Panc1 (cell line): ENCODE results near the gene PCGF1. TPM values are rescaled to one million over a fixed set of nuclear protein-coding genes. Genes with fewer than 3 reads are reported as not detected.
"Not testable (repeated sequence)": the region's sequence is repeated elsewhere in the genome, so short reads cannot be mapped to it uniquely, and the experiment has no call there.

ENCODE experiments used
- ATAC-seq: fragments of 200-7000 bp; cut with Tn5 transposase; 2 replicates; pipeline ENCODE4 v1.9.1; 2020; ENCODE audit warnings: mild to moderate bottlenecking, moderate library complexity
- BruUV-seq: library from RNA; stranded (reverse); fragments of 400-500 nt; replicated peaks from 2 replicates; lab custom pipeline; 2021; lab: Mats Ljungman, UMichigan
- CTCF ChIA-PET: fragments of 300-600 bp; sonication (Branson Sonifier 250); formaldehyde crosslinking; loops from one replicate; lab custom pipeline; 2022; ENCODE audit warnings: antibody characterized with exemption; lab: Charles Lee
- POLR2A ChIA-PET: fragments of 300-600 bp; sonication (Branson Sonifier 250); formaldehyde crosslinking; loops from one replicate; lab custom pipeline; 2022; ENCODE audit warnings: antibody characterized with exemption; lab: Charles Lee
- DNase-seq: peaks from one replicate; pipeline ENCODE4 v3.0.0-alpha.2; 2010; ENCODE audit warnings: low read depth, low spot score
- H3K27ac ChIP-seq: 2 replicates; pipeline ENCODE4 v1.5.1; 2011; ENCODE audit warnings: mild to moderate bottlenecking, low read length, inconsistent platforms
- H3K27me3 ChIP-seq: fragments of 200-500 bp; sonication (Bioruptor generic); 2 replicates; pipeline ENCODE4 v1.6.0; 2014; ENCODE audit warnings: low read length, inconsistent platforms; ENCODE audit not compliant: control insufficient read depth, insufficient read depth
- H3K36me3 ChIP-seq: fragments of 200-500 bp; sonication (Bioruptor generic); 2 replicates; pipeline ENCODE4 v1.5.1; 2014; ENCODE audit warnings: inconsistent platforms, mild to moderate bottlenecking, low read length, moderate library complexity; ENCODE audit not compliant: control insufficient read depth, insufficient read depth
- H3K4me1 ChIP-seq: 2 replicates; pipeline ENCODE4 v1.5.1; 2011; ENCODE audit warnings: inconsistent platforms, mild to moderate bottlenecking, low read length, moderate library complexity; ENCODE audit not compliant: control insufficient read depth, insufficient read depth
- H3K4me3 ChIP-seq, 2 experiments: 2 replicates each; pipeline ENCODE4 v1.5.1; 2011 to 2012; ENCODE audit warnings: low read depth in 2 of 2, low read length in 2 of 2, mild to moderate bottlenecking in 2 of 2, inconsistent platforms in 1 of 2, moderate library complexity in 1 of 2
- H3K9me3 ChIP-seq: fragments of 200-500 bp; sonication (Bioruptor generic); 2 replicates; pipeline ENCODE4 v1.5.1; 2014; ENCODE audit warnings: low read depth, mild to moderate bottlenecking, inconsistent platforms, low read length, moderate library complexity; ENCODE audit not compliant: control insufficient read depth, insufficient read depth
- POLR2AphosphoS5 ChIP-seq: IDR thresholded peaks from 2 replicates; pipeline ENCODE4 v1.6.1; 2012; ENCODE audit warnings: mild to moderate bottlenecking, low read depth, low read length, moderate library complexity
- SIN3A ChIP-seq: IDR thresholded peaks from 2 replicates; pipeline ENCODE4 v1.6.1; 2012; ENCODE audit warnings: low read depth, mild to moderate bottlenecking, low read length, moderate library complexity, borderline replicate concordance; ENCODE audit not compliant: insufficient read depth
- TCF7L2 ChIP-seq: IDR thresholded peaks from 2 replicates; pipeline ENCODE4 v1.6.1; 2011; ENCODE audit warnings: mild to moderate bottlenecking, low read depth, low read length, inconsistent platforms
- in situ Hi-C: cut with HindIII; loops from 2 replicates; pipeline ENCODE4 v1.10.0; 2016; ENCODE audit warnings: low sequenced_read_pairs, low pct_unique_long_range_greater_than_20kb
- intact Hi-C: fragments of 100-400 bp; cut with micrococcal nuclease; formaldehyde crosslinking; loops from one replicate; pipeline ENCODE4 v1.10.0; 2022; ENCODE audit not compliant: unreplicated experiment
- total RNA-seq: library from RNA; stranded (reverse); gene quantifications from one replicate; pipeline ENCODE4 v1.2.1, GENCODE V29; 2021; ENCODE audit not compliant: unreplicated experiment
- TF ChIP-seq, protein P1 (sequence below): fragments of 450-650 bp; IDR thresholded peaks from 2 replicates; pipeline ENCODE4 v1.5.1; 2017; ENCODE audit warnings: mild to moderate bottlenecking
- TF ChIP-seq, protein P2 (sequence below), 2 experiments: IDR thresholded peaks; 2 replicates each; pipeline ENCODE4 v1.6.1; 2011 to 2012; ENCODE audit warnings: low read depth in 2 of 2, control low read depth in 1 of 2, low read length in 1 of 2, mild to moderate bottlenecking in 1 of 2, moderate library complexity in 1 of 2; ENCODE audit not compliant: insufficient read depth in 1 of 2

Gene PCGF1
- total RNA-seq, 1 experiment from 2014 or later: 36.8 TPM

DNA sequence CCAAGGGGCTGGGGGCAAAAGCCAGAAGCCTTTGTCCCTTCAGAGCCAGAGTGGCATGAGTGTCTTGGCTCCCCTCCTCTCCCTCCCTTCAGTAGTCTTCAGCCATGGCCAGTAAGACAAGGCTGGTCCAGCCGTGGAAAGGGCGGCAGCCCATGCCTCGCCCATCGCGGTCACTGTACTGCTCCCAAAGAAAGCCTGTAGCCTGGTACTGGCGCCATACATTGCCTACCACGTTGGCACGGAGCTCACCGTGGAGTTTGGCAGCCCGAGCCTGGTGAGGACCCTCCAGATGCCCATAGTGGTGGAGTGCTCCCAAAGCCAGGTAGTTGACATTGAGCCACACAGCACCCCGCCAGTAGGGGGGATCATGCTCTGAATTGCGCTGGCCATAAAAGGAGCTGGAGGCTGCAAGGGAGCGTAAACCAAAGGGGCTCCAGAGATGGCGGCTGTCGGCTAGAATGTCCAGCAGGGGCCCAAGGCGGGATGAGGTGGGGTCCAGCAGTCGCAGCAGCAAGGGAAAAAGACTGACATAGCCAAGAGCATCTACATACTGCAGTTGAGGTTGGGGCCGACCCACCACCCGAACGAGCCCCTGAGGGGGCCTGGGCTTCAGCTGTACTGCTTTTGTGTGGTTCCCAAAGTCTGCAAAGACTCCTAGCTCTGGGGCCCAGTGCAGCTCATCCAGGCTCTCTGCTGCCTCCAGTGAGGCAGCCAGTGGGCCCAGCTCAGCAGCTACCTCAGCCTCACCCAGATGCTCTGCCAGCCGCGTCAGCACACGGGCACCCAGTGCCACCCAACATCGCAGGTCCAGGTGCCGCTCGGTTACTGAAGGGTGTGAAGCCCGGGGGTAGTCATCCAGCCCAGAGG, 46.1 kb downstream of the PCGF1 start:
- no peaks in the 10 kb centered on the region for H3K9me3 ChIP-seq
- POLR2A ChIA-PET: no interaction called here
- H3K27ac ChIP-seq: no peak overlapping the region
- in situ Hi-C loops (no loop called here), intact Hi-C loops (no loop called here)
- no TSS peak for BruUV-seq
- H3K27me3 ChIP-seq: no peaks in the 10 kb centered on the region
- CTCF ChIA-PET: interaction anchor here (0.5 kb wide), 1 partner anchor 255 kb away, joined by 4 read pairs; no protein-coding TSS in a partner anchor
- peaks cover 2% of the 10 kb centered on the region; the same call in 1 of the 2 replicates for H3K36me3 ChIP-seq
- DNase-seq (no peak), ATAC-seq (no peak)
- no peak for TF ChIP-seq TCF7L2
- TF ChIP-seq, protein P1, sequence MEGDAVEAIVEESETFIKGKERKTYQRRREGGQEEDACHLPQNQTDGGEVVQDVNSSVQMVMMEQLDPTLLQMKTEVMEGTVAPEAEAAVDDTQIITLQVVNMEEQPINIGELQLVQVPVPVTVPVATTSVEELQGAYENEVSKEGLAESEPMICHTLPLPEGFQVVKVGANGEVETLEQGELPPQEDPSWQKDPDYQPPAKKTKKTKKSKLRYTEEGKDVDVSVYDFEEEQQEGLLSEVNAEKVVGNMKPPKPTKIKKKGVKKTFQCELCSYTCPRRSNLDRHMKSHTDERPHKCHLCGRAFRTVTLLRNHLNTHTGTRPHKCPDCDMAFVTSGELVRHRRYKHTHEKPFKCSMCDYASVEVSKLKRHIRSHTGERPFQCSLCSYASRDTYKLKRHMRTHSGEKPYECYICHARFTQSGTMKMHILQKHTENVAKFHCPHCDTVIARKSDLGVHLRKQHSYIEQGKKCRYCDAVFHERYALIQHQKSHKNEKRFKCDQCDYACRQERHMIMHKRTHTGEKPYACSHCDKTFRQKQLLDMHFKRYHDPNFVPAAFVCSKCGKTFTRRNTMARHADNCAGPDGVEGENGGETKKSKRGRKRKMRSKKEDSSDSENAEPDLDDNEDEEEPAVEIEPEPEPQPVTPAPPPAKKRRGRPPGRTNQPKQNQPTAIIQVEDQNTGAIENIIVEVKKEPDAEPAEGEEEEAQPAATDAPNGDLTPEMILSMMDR: peak; percentile 65; the same call in 1 of the 2 replicates
- no peak for TF ChIP-seq SIN3A
- H3K4me3 ChIP-seq: no peak overlapping the region
- peaks cover 13% of the 10 kb centered on the region for H3K4me1 ChIP-seq

DNA sequence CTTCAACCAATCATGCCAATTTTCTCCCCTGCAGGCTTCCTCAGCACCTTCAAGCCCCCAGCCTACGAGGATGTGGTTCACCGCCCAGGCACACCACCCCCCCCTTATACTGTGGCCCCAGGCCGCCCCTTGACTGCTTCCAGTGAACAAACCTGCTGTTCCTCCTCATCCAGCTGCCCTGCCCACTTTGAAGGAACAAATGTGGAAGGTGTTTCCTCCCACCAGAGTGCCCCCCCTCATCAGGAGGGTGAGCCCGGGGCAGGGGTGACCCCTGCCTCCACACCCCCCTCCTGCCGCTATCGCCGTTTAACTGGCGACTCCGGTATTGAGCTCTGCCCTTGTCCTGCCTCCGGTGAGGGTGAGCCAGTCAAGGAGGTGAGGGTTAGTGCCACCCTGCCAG, 47.3 kb downstream of the PCGF1 start:
- H3K36me3 ChIP-seq, intact Hi-C loops, H3K9me3 ChIP-seq, H3K4me3 ChIP-seq, ATAC-seq, H3K27ac ChIP-seq, DNase-seq, H3K27me3 ChIP-seq, BruUV-seq, in situ Hi-C loops: not testable (repeated sequence)
- ChIA-PET POLR2A (interaction anchor here (0.6 kb wide), 1 partner anchor 15 kb away, joined by 4 read pairs; no protein-coding TSS in a partner anchor), CTCF (interaction anchor here (0.6 kb wide), 1 partner anchor 210 kb away, joined by 3 read pairs; no protein-coding TSS in a partner anchor)
- peaks cover 20% of the 10 kb centered on the region for H3K4me1 ChIP-seq

DNA sequence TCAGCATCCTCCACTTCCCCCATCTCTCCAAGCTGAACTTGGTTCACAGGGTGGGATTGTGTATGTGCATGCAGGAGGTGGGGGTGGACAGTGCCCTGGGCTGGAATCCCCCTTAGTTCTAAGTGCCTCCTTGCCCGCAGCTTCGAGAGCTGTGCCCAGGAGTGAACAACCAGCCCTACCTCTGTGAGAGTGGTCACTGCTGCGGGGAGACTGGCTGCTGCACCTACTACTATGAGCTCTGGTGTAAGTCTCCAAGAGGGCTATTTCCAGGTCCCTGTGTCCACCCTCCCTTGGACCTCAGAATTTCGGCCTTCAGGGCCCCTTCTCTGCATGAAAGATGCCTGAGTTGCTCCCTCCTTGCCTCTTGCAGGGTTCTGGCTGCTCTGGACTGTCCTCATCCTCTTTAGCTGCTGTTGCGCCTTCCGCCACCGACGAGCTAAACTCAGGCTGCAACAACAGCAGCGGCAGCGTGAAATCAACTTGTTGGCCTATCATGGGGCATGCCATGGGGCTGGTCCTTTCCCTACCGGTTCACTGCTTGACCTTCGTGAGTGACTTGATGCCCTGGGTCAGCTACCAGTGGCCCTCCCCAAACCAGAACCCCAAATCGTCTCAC, 47.9 kb downstream of the PCGF1 start:
- H3K36me3 ChIP-seq, in situ Hi-C loops, ATAC-seq, intact Hi-C loops, H3K27me3 ChIP-seq, CTCF ChIA-PET, BruUV-seq, H3K9me3 ChIP-seq, DNase-seq: not testable (repeated sequence)
- H3K4me3 ChIP-seq: peak overlapping the region; percentile 95 to 100
- peak overlapping the region; percentile 70 for H3K27ac ChIP-seq
- peaks cover 20% of the 10 kb centered on the region for H3K4me1 ChIP-seq
- POLR2A ChIA-PET: interaction anchor here (0.6 kb wide), 1 partner anchor 18 kb away, joined by 5 read pairs; no protein-coding TSS in a partner anchor

DNA sequence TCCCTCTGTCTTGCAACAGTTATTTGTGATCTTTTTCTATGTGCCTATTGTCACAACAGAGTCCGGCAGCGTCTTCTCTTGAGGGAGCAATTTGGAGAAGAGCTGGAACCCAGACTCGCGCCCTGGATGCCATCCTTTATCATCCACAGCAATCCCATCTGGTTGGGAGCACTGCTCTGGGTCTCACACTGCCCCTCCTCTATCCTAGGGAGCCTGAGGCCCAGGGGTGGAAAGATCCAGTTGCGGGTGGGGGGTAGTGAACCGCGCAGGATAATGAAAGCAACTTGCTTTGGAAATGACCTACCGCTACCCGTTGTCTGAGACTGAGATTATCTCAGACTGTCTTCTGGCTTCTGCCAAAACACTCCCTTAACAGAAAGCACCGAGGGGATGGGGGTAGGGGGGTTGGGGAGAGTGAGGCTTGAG, 48.5 kb downstream of the PCGF1 start:
- ATAC-seq: no peak
- no TSS peak for BruUV-seq
- Histone ChIP-seq H3K9me3 (no peaks in the 10 kb centered on the region), H3K27ac (peak overlapping the region; percentile 99), H3K4me1 (peaks cover 20% of the 10 kb centered on the region), H3K4me3 (peak overlapping the region; percentile 95 to 100), H3K36me3 (peaks cover 6% of the 10 kb centered on the region; the same call in 1 of the 2 replicates), H3K27me3 (no peaks in the 10 kb centered on the region)
- intact Hi-C loops (no loop called here), in situ Hi-C loops (no loop called here)
- CTCF ChIA-PET: interaction anchor here (0.7 kb wide), 1 partner anchor 67 kb away, joined by 3 read pairs; no protein-coding TSS in a partner anchor
- POLR2A ChIA-PET: interaction anchor here (0.5 to 1.2 kb wide), 3 partner anchors 15 to 42 kb away, joined by 3 to 9 read pairs (median 3); no protein-coding TSS in a partner anchor
- no peak for DNase-seq
- TF ChIP-seq, protein P2, sequence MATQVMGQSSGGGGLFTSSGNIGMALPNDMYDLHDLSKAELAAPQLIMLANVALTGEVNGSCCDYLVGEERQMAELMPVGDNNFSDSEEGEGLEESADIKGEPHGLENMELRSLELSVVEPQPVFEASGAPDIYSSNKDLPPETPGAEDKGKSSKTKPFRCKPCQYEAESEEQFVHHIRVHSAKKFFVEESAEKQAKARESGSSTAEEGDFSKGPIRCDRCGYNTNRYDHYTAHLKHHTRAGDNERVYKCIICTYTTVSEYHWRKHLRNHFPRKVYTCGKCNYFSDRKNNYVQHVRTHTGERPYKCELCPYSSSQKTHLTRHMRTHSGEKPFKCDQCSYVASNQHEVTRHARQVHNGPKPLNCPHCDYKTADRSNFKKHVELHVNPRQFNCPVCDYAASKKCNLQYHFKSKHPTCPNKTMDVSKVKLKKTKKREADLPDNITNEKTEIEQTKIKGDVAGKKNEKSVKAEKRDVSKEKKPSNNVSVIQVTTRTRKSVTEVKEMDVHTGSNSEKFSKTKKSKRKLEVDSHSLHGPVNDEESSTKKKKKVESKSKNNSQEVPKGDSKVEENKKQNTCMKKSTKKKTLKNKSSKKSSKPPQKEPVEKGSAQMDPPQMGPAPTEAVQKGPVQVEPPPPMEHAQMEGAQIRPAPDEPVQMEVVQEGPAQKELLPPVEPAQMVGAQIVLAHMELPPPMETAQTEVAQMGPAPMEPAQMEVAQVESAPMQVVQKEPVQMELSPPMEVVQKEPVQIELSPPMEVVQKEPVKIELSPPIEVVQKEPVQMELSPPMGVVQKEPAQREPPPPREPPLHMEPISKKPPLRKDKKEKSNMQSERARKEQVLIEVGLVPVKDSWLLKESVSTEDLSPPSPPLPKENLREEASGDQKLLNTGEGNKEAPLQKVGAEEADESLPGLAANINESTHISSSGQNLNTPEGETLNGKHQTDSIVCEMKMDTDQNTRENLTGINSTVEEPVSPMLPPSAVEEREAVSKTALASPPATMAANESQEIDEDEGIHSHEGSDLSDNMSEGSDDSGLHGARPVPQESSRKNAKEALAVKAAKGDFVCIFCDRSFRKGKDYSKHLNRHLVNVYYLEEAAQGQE (IDR thresholded peaks at IDR 0.05; ENCODE audit: insufficient read depth in 1 of 2, low read depth in 2 of 2, low read length in 1 of 2): no peak
- no peak for TF ChIP-seq TCF7L2
- TF ChIP-seq SIN3A: no peak
- TF ChIP-seq POLR2AphosphoS5: no peak
- TF ChIP-seq, protein P1: no peak
